HG03520 (cell line): ENCODE measurements around the gene A2M.
"Not testable (repeated sequence)": the region's sequence is repeated elsewhere in the genome, so short reads cannot be mapped to it uniquely, and the experiment has no call there.

ENCODE experiments used
- ATAC-seq: cut with Tn5 transposase; IDR thresholded peaks from one replicate; pipeline ENCODE4 v1.9.1; 2021; ENCODE audit warnings: mild to moderate bottlenecking, moderate library complexity; ENCODE audit not compliant: unreplicated experiment

The A2M gene

GRCh38 chr12:9115731-9116559, at the start of gene A2M:
A2M (minus strand) TSS chr12:9115919; CDS start chr12:9115849, 70 bp downstream.
- no peak for ATAC-seq

- no peak for ATAC-seq
These were observed 47.7 kb upstream of the A2M start for GRCh38 chr12:9163392-9163791.

- no peak for ATAC-seq
These were observed 40.4 kb upstream of the A2M start for GRCh38 chr12:9156119-9156518.

GRCh38 chr12:9149372-9149771, 33.7 kb upstream of the A2M start:
- ATAC-seq, result no peak

GRCh38 chr12:9148926-9149325, 33.2 kb upstream of the A2M start:
- ATAC-seq, result no peak

GRCh38 chr12:9147461-9147860, 31.7 kb upstream of the A2M start:
- no peak for ATAC-seq

- ATAC-seq, result no peak
These were observed 29.0 kb upstream of the A2M start for GRCh38 chr12:9144730-9145106.

GRCh38 chr12:9143929-9144729, 28.4 kb upstream of the A2M start:
- no peak for ATAC-seq

GRCh38 chr12:9143137-9143536, 27.4 kb upstream of the A2M start:
- no peak for ATAC-seq

- ATAC-seq, result not testable (repeated sequence)
These were observed 24.0 kb upstream of the A2M start for GRCh38 chr12:9139588-9140290.

- no peak for ATAC-seq
These were observed 20.2 kb upstream of the A2M start for GRCh38 chr12:9135903-9136310.

- no peak for ATAC-seq
These were observed 19.4 kb upstream of the A2M start for GRCh38 chr12:9134981-9135628.

GRCh38 chr12:9133216-9133916, 17.6 kb upstream of the A2M start:
- no peak for ATAC-seq

GRCh38 chr12:9132008-9132535, 16.4 kb upstream of the A2M start:
- ATAC-seq, result no peak

- no peak for ATAC-seq
These were observed 14.5 kb upstream of the A2M start for GRCh38 chr12:9130244-9130643.

GRCh38 chr12:9127936-9128663, 12.4 kb upstream of the A2M start:
- no peak for ATAC-seq

- no peak for ATAC-seq
These were observed 11.8 kb upstream of the A2M start for GRCh38 chr12:9127484-9127883.

- no peak for ATAC-seq
These were observed 8.8 kb upstream of the A2M start for GRCh38 chr12:9124383-9125031.

- ATAC-seq, result no peak
These were observed 8.2 kb upstream of the A2M start for GRCh38 chr12:9123781-9124382.
